GM13977 (cell line): ENCODE results near the gene NLGN4Y.
"Not testable (repeated sequence)": the region's sequence is repeated elsewhere in the genome, so short reads cannot be mapped to it uniquely, and the experiment has no call there.

ENCODE experiments used
- DNase-seq: peaks from one replicate; pipeline ENCODE4 v3.0.0; 2012; ENCODE audit warnings: low spot score
- CTCF ChIP-seq: IDR thresholded peaks from 2 replicates; pipeline ENCODE4 v1.5.1; 2012; ENCODE audit warnings: mild to moderate bottlenecking, control low read depth; ENCODE audit not compliant: insufficient read depth; ENCODE audit errors: extremely low read depth, missing control alignments
- in situ Hi-C: fragments of 300-500 bp; cut with MboI; formaldehyde crosslinking; loops from one replicate; pipeline ENCODE4 v1.12.0; 2022; ENCODE audit warnings: low sequenced_read_pairs, low pct_unique_long_range_greater_than_20kb, mixed read lengths, inconsistent platforms; ENCODE audit not compliant: unreplicated experiment

The NLGN4Y gene

GRCh38 chrY:14829366-14829885, 305.1 kb downstream of the NLGN4Y start:
- TF ChIP-seq CTCF: no peak
- in situ Hi-C loops: no loop called here
- no peak for DNase-seq

- in situ Hi-C loops: no loop called here
- DNase-seq: no peak
- no peak for TF ChIP-seq CTCF
Measured at GRCh38 chrY:14834103-14835060, 310.1 kb downstream of the NLGN4Y start.

- in situ Hi-C loops: no loop called here
- TF ChIP-seq CTCF: no peak
- DNase-seq: no peak
Measured at GRCh38 chrY:14837466-14837865, 313.1 kb downstream of the NLGN4Y start.

- in situ Hi-C loops: no loop called here
- DNase-seq: no peak
- no peak for TF ChIP-seq CTCF
Measured at GRCh38 chrY:14850734-14851133, 326.4 kb downstream of the NLGN4Y start.

GRCh38 chrY:14860448-14860847, 336.1 kb downstream of the NLGN4Y start:
- no peak for DNase-seq
- no peak for TF ChIP-seq CTCF
- in situ Hi-C loops: no loop called here

- DNase-seq, in situ Hi-C loops: not testable (repeated sequence)
Measured at GRCh38 chrY:14861033-14861432, 336.7 kb downstream of the NLGN4Y start.

GRCh38 chrY:14871971-14872370, 347.6 kb downstream of the NLGN4Y start:
- TF ChIP-seq CTCF: no peak
- no peak for DNase-seq
- in situ Hi-C loops: no loop called here
